GM23338 (cell line): ENCODE results near the gene EGR1.

ENCODE experiments used
- CREB1 ChIP-seq: fragments of 250-450 bp; sonication (Bioruptor Pico); IDR thresholded peaks from 2 replicates; pipeline ENCODE4 v1.5.0; 2020; ENCODE audit warnings: low read depth, mild to moderate bottlenecking, moderate library complexity
- EZH2 ChIP-seq: fragments of 200-600 bp; sonication (generic); IDR thresholded peaks from one replicate; pipeline ENCODE4 v1.8.0; 2017; ENCODE audit warnings: antibody characterized with exemption, mild to moderate bottlenecking, low read depth; ENCODE audit not compliant: unreplicated experiment
- STAT1 ChIP-seq: IDR thresholded peaks from one replicate; pipeline ENCODE4 v1.6.1; 2016; ENCODE audit warnings: antibody characterized with exemption; ENCODE audit not compliant: unreplicated experiment
- TF ChIP-seq, protein P1 (sequence below), 2 experiments: fragments of 200-600 bp in 1 of 2; sonication (generic) in 1 of 2; conservative IDR thresholded peaks; 2 replicates each; pipeline versions ENCODE4 v1.5.1 to v1.6.1; 2016 to 2017; ENCODE audit warnings: antibody characterized with exemption in 2 of 2, low read depth in 2 of 2, mild to moderate bottlenecking in 2 of 2, moderate library complexity in 1 of 2

- TF ChIP-seq, protein P1, sequence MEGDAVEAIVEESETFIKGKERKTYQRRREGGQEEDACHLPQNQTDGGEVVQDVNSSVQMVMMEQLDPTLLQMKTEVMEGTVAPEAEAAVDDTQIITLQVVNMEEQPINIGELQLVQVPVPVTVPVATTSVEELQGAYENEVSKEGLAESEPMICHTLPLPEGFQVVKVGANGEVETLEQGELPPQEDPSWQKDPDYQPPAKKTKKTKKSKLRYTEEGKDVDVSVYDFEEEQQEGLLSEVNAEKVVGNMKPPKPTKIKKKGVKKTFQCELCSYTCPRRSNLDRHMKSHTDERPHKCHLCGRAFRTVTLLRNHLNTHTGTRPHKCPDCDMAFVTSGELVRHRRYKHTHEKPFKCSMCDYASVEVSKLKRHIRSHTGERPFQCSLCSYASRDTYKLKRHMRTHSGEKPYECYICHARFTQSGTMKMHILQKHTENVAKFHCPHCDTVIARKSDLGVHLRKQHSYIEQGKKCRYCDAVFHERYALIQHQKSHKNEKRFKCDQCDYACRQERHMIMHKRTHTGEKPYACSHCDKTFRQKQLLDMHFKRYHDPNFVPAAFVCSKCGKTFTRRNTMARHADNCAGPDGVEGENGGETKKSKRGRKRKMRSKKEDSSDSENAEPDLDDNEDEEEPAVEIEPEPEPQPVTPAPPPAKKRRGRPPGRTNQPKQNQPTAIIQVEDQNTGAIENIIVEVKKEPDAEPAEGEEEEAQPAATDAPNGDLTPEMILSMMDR (conservative IDR thresholded peaks at IDR 0.05; ENCODE audit: low read depth in 2 of 2) = no peak
- no peak for TF ChIP-seq STAT1
- TF ChIP-seq EZH2 = no peak
- TF ChIP-seq CREB1 (CRISPR knock-in tag) = no peak
Measured at GRCh38 chr5:138467711-138468132, 2.4 kb downstream of the EGR1 start.
